Measurements from ENCODE around the gene DNAL1.

The DNAL1 gene

GRCh38 chr14:73722581-73722980 lies 77.8 kb downstream of the DNAL1 start:
- FAIRE-seq, result no peak
- no peak for DNase-seq (ENCODE audit: insufficient read length, low spot score)

GRCh38 chr14:73723406-73723796 lies 78.6 kb downstream of the DNAL1 start:
- DNase-seq (ENCODE audit: insufficient read length, low spot score), result no peak
- FAIRE-seq, result no peak

- DNase-seq (ENCODE audit: insufficient read length, low spot score) (no peak), FAIRE-seq (peak; percentile 81)
Observed at GRCh38 chr14:73723797-73724661, 79.2 kb downstream of the DNAL1 start.

GRCh38 chr14:73724696-73725095 lies 79.9 kb downstream of the DNAL1 start:
- FAIRE-seq (no peak), DNase-seq (ENCODE audit: insufficient read length, low spot score) (no peak)

- DNase-seq (ENCODE audit: insufficient read length, low spot score) (no peak), FAIRE-seq (no peak)
Observed at GRCh38 chr14:73725116-73726024, 80.6 kb downstream of the DNAL1 start.

GRCh38 chr14:73726025-73726961 lies 81.5 kb downstream of the DNAL1 start:
- DNase-seq (ENCODE audit: insufficient read length, low spot score), result no peak
- no peak for FAIRE-seq

GRCh38 chr14:73727166-73727565 lies 82.4 kb downstream of the DNAL1 start:
- FAIRE-seq (no peak), DNase-seq (ENCODE audit: insufficient read length, low spot score) (no peak)

GRCh38 chr14:73728717-73729330 lies 84.0 kb downstream of the DNAL1 start:
- peak; percentile 95 for FAIRE-seq
- DNase-seq (ENCODE audit: insufficient read length, low spot score), result peak; percentile 90

- no peak for DNase-seq (ENCODE audit: insufficient read length, low spot score)
- no peak for FAIRE-seq
Observed at GRCh38 chr14:73729556-73730265, 84.9 kb downstream of the DNAL1 start.

- FAIRE-seq (no peak), DNase-seq (ENCODE audit: insufficient read length, low spot score) (no peak)
Observed at GRCh38 chr14:73731111-73731510, 86.3 kb downstream of the DNAL1 start.

GRCh38 chr14:73732006-73732405 lies 87.2 kb downstream of the DNAL1 start:
- DNase-seq (ENCODE audit: insufficient read length, low spot score) (no peak), FAIRE-seq (no peak)

- no peak for DNase-seq (ENCODE audit: insufficient read length, low spot score)
- FAIRE-seq, result no peak
Observed at GRCh38 chr14:73736842-73737241, 92.1 kb downstream of the DNAL1 start.

- DNase-seq (ENCODE audit: insufficient read length, low spot score) (no peak), FAIRE-seq (no peak)
Observed at GRCh38 chr14:73738518-73739173, 93.9 kb downstream of the DNAL1 start.

GRCh38 chr14:73739174-73739898 lies 94.5 kb downstream of the DNAL1 start:
- FAIRE-seq (no peak), DNase-seq (ENCODE audit: insufficient read length, low spot score) (no peak)

- DNase-seq (ENCODE audit: insufficient read length, low spot score) (no peak), FAIRE-seq (no peak)
Observed at GRCh38 chr14:73739899-73740617, 95.3 kb downstream of the DNAL1 start.

GRCh38 chr14:73740618-73741326 lies 96.0 kb downstream of the DNAL1 start:
- DNase-seq (ENCODE audit: insufficient read length, low spot score) (no peak), FAIRE-seq (peak; percentile 28)

GRCh38 chr14:73741386-73741875 lies 96.6 kb downstream of the DNAL1 start:
- no peak for DNase-seq (ENCODE audit: insufficient read length, low spot score)
- FAIRE-seq, result peak; percentile 96

Data from GM19239 (cell line).